Activated naive CD4-positive, alpha-beta T cell treated with anti-CD3 and anti-CD28 coated beads, Interleukin-2, amount 10 ng/mL, durations not matched to agents 7 days and 5 days (primary cell): ENCODE results near the gene RSF1.

Experiments
- CTCF ChIA-PET: fragments of 350-600 bp; sonication (Branson Sonifier 250); formaldehyde crosslinking; loops from one replicate; lab custom pipeline; 2021; ENCODE audit warnings: antibody characterized with exemption; lab: Charles Lee
- DNase-seq: peaks from one replicate; pipeline ENCODE4 v3.0.0-alpha.2; 2020
- H3K27ac Mint-ChIP-seq: one replicate; pipeline ENCODE4 v1.8.0; 2021; ENCODE audit warnings: mild to moderate bottlenecking, moderate library complexity, mixed read lengths
- H3K27me3 Mint-ChIP-seq: one replicate; pipeline ENCODE4 v1.8.0; 2021; ENCODE audit warnings: mild to moderate bottlenecking, mixed read lengths
- H3K36me3 Mint-ChIP-seq: one replicate; pipeline ENCODE4 v1.8.0; 2021; ENCODE audit warnings: mixed read lengths
- H3K4me1 Mint-ChIP-seq: one replicate; pipeline ENCODE4 v1.8.0; 2021; ENCODE audit warnings: mixed read lengths
- H3K4me3 Mint-ChIP-seq: one replicate; pipeline ENCODE4 v1.8.0; 2021; ENCODE audit warnings: mild to moderate bottlenecking, moderate library complexity, mixed read lengths
- H3K9me3 Mint-ChIP-seq: one replicate; pipeline ENCODE4 v1.8.0; 2021; ENCODE audit warnings: mixed read lengths

The RSF1 gene

DNA sequence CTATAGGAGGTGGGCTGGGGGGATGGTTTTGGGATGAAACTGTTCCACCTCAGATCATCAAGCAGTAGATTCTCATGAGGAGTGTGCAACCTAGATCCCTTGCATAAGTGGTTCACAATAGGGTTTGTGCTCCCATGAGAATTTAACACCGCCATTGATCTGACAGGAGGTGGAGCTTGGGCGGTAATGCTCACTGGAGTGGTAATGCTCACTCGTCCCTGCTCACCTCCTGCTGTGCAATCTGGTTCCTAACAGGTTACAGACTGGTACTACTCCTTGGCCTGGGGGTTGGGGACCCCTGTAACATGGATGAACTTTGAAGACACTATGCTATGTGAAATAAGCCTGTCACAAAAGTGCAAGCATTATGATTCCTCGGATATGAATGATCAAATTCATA is 95.9 kb downstream of the RSF1 start:
- no peak overlapping the region for H3K27ac Mint-ChIP-seq
- no peak for DNase-seq
- CTCF ChIA-PET, result no interaction called here
- no peaks in the 10 kb centered on the region for H3K27me3 Mint-ChIP-seq
- H3K4me3 Mint-ChIP-seq, result no peak overlapping the region
- peaks cover 30% of the 10 kb centered on the region for H3K36me3 Mint-ChIP-seq
- H3K9me3 Mint-ChIP-seq, result no peaks in the 10 kb centered on the region
- no peaks in the 10 kb centered on the region for H3K4me1 Mint-ChIP-seq

DNA sequence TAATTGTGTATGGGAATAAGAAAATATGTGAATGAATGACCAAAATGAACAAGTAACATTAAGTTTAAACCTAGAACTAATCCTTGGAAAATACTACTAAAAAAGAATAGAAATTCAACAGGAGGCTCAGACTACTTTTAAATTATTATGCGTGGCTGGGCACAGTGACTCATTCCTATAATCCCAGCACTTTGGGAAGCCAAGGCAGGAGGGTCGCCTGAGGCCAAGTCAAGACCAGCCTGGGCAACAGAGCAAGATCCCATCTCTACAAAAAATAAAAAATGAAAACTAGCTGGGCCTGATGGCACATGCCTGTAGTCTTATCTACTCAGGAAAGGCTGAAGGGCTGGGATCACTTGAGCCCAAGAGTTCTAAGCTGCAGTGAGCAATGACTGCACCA is 97.5 kb downstream of the RSF1 start:
- no peaks in the 10 kb centered on the region for H3K9me3 Mint-ChIP-seq
- CTCF ChIA-PET, result no interaction called here
- H3K27ac Mint-ChIP-seq, result no peak overlapping the region
- H3K36me3 Mint-ChIP-seq, result peaks cover 34% of the 10 kb centered on the region
- no peaks in the 10 kb centered on the region for H3K27me3 Mint-ChIP-seq
- H3K4me1 Mint-ChIP-seq, result no peaks in the 10 kb centered on the region
- DNase-seq, result no peak
- no peak overlapping the region for H3K4me3 Mint-ChIP-seq

DNA sequence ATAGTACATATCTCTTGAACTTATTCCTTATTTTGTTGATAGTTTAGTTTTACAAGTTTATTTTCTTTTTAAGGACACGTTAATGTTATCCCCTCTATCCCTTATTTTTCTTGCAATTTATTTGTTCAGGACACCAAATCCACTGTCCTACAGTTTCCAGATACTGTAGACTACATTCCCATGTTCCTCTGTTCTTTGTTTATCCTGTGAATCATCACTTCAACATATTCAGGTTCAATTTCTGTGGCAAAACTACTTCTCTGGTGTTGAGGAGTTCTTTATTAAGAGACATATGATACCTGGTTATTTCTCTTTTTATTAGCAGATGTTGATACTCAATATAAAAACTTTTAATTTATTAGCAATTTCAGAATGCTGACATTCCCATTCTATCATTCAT is 110.2 kb downstream of the RSF1 start:
- Mint-ChIP-seq H3K4me3 (no peak overlapping the region), H3K27me3 (no peaks in the 10 kb centered on the region), H3K36me3 (peaks cover 23% of the 10 kb centered on the region), H3K4me1 (peaks cover 5% of the 10 kb centered on the region), H3K9me3 (no peaks in the 10 kb centered on the region), H3K27ac (no peak overlapping the region)
- CTCF ChIA-PET, result no interaction called here
- no peak for DNase-seq

DNA sequence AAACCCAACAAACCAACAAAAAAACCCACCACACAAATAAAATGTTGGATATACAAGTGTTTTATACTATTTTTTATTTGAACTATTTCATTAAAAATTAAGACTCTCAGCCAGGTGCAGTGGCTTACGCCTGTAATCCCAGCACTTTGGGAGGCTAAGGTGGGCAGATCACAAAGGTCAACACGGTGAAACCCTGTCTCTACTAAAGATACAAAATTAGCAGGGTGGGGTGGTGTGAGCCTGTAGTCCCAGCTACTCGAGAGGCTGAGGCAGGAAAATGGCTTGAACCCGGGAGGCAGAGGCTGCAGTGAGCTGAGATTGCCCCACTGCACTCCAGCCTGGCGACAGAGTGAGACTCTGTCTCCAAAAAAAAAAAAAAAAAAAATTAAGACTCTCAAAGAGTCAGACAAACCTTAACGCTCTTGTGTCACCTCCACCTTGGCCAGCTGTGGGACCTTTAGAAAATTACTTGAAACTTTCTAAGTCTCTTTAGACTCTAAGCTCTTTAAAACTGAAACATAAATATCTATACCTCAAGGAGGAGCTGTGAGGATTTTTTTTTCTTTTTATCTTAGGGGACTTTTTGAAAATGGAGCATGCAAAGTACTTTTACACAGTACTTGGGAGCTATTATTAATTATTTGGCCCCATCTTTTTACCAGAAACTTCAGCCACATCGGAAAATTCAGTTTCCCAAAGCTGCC is 114.5 kb downstream of the RSF1 start:
- H3K27ac Mint-ChIP-seq, result no peak overlapping the region
- H3K4me1 Mint-ChIP-seq, result peaks cover 7% of the 10 kb centered on the region
- DNase-seq, result no peak

DNA sequence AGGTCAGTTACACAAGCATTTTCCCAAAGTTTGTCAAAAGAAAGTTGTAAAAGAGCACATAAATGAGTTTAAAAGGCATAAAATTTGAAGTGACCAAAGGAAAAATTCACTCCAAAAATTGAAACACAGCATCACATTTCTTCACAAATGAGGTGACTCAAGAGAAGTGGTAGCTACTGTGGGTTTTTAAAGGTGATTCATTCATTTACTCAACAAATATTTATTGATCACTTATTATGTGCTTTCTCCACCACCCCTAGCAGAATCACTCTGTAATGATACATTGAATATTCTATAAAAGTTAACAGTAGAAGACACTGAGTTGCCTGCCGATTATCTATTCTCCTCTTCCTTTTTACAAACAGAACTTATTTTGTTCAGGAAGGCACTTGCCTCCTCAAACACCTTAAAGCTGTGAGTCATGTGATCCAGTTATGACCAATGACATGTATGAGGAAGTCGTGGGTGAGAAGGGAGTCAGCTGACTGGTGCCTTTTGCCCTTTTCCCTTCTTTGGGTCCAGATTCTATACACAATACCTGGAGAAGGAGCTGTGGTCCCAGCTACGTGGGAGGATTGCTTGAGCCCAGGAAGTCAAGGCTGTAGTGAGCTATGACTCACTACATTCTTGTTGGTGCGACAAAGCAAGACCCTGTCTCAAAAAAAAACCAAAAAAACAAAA is 115.2 kb downstream of the RSF1 start:
- H3K27me3 Mint-ChIP-seq, result no peaks in the 10 kb centered on the region
- no peak for DNase-seq
- H3K4me1 Mint-ChIP-seq, result peaks cover 7% of the 10 kb centered on the region
- H3K27ac Mint-ChIP-seq, result peak overlapping the region; percentile 71
- H3K36me3 Mint-ChIP-seq, result peaks cover 32% of the 10 kb centered on the region
- H3K4me3 Mint-ChIP-seq, result no peak overlapping the region
- CTCF ChIA-PET, result interaction anchor here (1.2 kb wide), 1 partner anchor 86 kb away, joined by 3 read pairs; no protein-coding TSS in a partner anchor
- H3K9me3 Mint-ChIP-seq, result no peaks in the 10 kb centered on the region

More for the DNA sequence above, 114.5 kb downstream of the RSF1 start:
- Mint-ChIP-seq H3K4me3 (no peak overlapping the region), H3K9me3 (no peaks in the 10 kb centered on the region), H3K27me3 (no peaks in the 10 kb centered on the region), H3K36me3 (peaks cover 29% of the 10 kb centered on the region)
- CTCF ChIA-PET, result interaction anchor here (0.6 to 1.2 kb wide), 2 partner anchors 87 to 424 kb away, joined by 3 to 4 read pairs; no protein-coding TSS in a partner anchor

DNA sequence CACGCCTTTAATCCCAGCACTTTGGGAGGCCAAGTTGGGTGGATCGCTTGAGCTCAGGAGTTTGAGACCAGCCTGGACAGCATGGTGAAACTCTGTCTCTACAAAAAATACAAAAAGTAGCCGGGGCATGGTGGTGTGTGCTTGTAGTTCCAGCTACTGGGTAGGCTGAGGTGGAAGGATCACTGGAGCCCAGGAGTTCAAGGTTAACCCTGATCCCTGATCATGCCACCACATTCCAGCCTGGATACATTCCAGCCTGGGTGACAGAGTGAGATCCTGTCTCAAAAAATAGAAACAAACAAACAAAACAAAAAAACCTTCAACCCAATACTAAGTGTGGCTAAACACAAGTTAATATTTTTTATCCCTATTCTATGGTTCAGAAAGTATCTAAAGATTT is 116.5 kb downstream of the RSF1 start:
- Mint-ChIP-seq H3K36me3 (peaks cover 35% of the 10 kb centered on the region), H3K9me3 (no peaks in the 10 kb centered on the region), H3K4me1 (peaks cover 7% of the 10 kb centered on the region), H3K27me3 (no peaks in the 10 kb centered on the region), H3K27ac (no peak overlapping the region), H3K4me3 (no peak overlapping the region)
- DNase-seq, result no peak
- CTCF ChIA-PET, result no interaction called here

DNA sequence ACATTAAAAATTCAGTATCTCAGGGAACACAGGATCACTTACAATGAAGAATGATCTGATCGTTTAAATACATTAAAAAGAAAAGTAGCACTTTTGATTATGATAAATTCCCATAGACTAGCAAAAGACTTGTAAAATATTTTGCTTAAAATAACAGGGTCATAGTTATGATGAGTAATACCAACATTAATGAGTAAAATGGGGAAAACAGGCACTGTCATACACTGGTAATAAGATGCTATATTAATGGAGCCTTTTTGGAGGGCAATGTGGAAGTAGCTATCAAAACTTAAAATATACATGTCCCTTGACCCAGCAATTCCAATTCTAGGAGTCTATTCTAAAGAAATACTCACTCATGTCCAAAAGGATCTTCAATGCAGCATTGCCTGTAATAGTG is 121.1 kb downstream of the RSF1 start:
- H3K27ac Mint-ChIP-seq, result no peak overlapping the region
- no peaks in the 10 kb centered on the region for H3K4me1 Mint-ChIP-seq
- no peak overlapping the region for H3K4me3 Mint-ChIP-seq
- no peaks in the 10 kb centered on the region for H3K9me3 Mint-ChIP-seq
- DNase-seq, result no peak
- peaks cover 52% of the 10 kb centered on the region for H3K36me3 Mint-ChIP-seq
- CTCF ChIA-PET, result no interaction called here
- H3K27me3 Mint-ChIP-seq, result no peaks in the 10 kb centered on the region

DNA sequence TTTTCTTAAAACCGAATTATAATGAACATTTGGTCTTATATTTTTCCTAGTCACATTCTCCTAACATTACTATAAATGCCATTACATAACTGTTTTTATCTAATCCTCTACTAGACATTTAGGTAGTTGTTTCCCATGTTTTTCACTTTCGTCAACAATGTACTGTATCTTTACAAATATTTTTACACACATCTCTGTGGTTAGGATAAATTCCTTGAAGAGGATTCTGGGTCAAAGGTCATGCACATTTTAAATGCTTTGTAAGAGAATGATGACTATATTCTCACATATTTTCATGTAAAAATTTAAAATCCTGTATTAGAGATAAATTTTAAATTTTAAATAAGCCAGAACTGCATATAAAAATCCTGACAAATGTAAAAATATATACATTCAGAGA is 121.6 kb downstream of the RSF1 start:
- Mint-ChIP-seq H3K36me3 (peaks cover 50% of the 10 kb centered on the region), H3K4me3 (no peak overlapping the region), H3K27ac (no peak overlapping the region), H3K9me3 (no peaks in the 10 kb centered on the region), H3K4me1 (no peaks in the 10 kb centered on the region), H3K27me3 (no peaks in the 10 kb centered on the region)
- DNase-seq, result no peak
- CTCF ChIA-PET, result no interaction called here

DNA sequence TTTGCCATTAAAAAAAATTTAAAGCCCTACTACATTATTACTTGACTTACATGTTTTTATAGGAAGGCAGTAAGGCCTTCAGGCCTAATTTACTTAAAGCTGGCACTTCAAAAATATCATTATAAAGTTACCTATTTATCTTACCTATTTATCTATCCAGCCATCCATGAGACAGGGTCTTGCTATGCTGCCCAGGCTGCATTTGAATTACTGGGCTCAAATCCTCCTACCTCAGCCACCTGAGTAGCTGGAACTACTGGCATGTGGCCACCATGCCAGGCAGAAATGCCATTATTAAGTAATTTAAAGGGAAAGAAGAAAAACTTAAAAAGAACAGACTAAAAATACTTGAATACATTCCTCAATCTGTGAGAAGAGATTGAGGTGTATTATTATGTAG is 122.7 kb downstream of the RSF1 start:
- Mint-ChIP-seq H3K9me3 (no peaks in the 10 kb centered on the region), H3K36me3 (peaks cover 52% of the 10 kb centered on the region), H3K27ac (no peak overlapping the region), H3K4me3 (no peak overlapping the region), H3K27me3 (no peaks in the 10 kb centered on the region), H3K4me1 (no peaks in the 10 kb centered on the region)
- DNase-seq, result no peak
- CTCF ChIA-PET, result no interaction called here

DNA sequence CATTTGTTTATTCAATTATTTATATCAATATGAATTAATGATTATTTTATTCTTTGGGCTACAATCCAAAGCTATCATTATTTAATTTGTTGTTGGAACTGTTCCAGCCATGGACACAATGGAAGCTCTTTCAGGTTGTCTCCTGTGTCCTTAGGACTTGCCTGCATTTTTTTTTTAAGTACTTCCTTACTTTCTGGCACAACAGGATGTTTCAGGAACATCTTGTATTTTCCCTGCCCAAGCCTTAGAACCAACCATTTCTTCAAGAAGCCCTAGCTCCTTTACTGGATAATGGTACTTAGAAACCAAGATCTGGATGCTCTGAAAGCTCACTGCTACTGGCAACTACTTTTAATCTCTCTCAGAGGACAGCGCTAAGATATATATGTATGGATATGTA is 125.1 kb downstream of the RSF1 start:
- Mint-ChIP-seq H3K4me3 (no peak overlapping the region), H3K4me1 (no peaks in the 10 kb centered on the region), H3K9me3 (no peaks in the 10 kb centered on the region), H3K27ac (no peak overlapping the region), H3K36me3 (peaks cover 47% of the 10 kb centered on the region), H3K27me3 (no peaks in the 10 kb centered on the region)
- no peak for DNase-seq
- CTCF ChIA-PET, result no interaction called here

DNA sequence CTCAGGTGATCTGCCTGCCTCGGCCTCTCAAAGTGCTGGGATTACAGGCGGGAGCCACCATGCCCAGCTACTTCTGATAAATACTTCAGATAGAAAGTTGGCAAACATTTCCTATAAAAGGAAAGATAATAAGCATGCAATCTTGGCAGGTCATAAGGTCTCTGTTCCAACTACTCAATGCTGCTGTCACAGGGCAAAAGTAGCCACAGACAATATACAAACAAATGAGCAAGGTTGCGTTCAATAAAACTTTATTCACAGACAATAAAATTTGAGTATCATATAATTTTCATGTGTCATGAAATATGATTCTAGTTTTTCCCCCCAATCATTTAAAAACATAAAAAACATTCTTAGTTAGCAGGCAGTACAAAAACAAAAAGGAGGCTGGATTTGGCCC is 129.9 kb downstream of the RSF1 start:
- H3K36me3 Mint-ChIP-seq, result peaks cover 35% of the 10 kb centered on the region
- no peak for DNase-seq
- no peaks in the 10 kb centered on the region for H3K9me3 Mint-ChIP-seq

DNA sequence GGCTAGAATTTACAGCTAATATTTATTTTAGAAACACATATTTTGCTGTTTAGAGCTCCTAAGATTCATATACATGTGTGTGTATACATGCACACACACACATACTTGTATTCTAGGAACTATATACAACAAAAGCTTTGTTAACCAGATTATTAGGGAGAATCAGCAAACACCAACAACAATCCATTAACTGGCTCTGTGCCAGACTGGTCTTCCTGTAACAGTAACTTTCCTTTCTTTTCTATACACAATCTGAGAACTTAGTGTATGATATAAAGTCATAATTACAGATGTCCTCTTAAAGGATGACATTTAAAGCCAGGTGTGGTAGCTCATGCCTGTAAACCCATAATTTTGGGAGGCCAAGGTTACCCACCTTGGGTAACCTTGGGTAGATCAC is 133.4 kb downstream of the RSF1 start:
- no peaks in the 10 kb centered on the region for H3K4me1 Mint-ChIP-seq
- no peaks in the 10 kb centered on the region for H3K27me3 Mint-ChIP-seq
- DNase-seq, result no peak
- H3K27ac Mint-ChIP-seq, result no peak overlapping the region
- no peak overlapping the region for H3K4me3 Mint-ChIP-seq
- H3K36me3 Mint-ChIP-seq, result peaks cover 39% of the 10 kb centered on the region
- CTCF ChIA-PET, result interaction anchor here (0.8 kb wide), 1 partner anchor 28 kb away, joined by 6 read pairs; no protein-coding TSS in a partner anchor
- no peaks in the 10 kb centered on the region for H3K9me3 Mint-ChIP-seq

More for the DNA sequence above, 129.9 kb downstream of the RSF1 start:
- H3K27ac Mint-ChIP-seq, result no peak overlapping the region
- no peaks in the 10 kb centered on the region for H3K4me1 Mint-ChIP-seq
- H3K27me3 Mint-ChIP-seq, result no peaks in the 10 kb centered on the region
- H3K4me3 Mint-ChIP-seq, result no peak overlapping the region
- CTCF ChIA-PET, result no interaction called here

DNA sequence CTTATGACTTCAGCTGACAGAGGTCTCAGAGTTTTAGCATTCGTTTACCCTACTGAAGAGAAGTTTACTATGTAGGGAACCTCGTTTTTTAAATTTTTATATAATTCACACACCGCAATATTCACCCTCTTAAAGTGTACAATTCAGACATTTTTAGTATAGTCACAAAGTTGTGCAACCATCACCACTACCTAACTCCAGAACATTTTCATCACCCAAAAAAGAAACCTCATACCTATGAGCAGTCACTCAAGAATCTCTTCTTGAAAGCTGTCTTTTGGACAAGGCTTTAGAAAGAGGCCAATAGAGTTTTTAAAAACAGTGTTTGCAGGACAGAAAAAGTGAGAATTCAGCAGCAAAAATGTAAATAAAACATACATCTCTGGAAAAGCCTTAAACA is 143.4 kb downstream of the RSF1 start:
- no peak for DNase-seq
- CTCF ChIA-PET, result no interaction called here
- Mint-ChIP-seq H3K9me3 (no peaks in the 10 kb centered on the region), H3K4me1 (no peaks in the 10 kb centered on the region), H3K4me3 (no peak overlapping the region), H3K27ac (peak overlapping the region; percentile 9), H3K27me3 (no peaks in the 10 kb centered on the region), H3K36me3 (peaks cover 51% of the 10 kb centered on the region)

DNA sequence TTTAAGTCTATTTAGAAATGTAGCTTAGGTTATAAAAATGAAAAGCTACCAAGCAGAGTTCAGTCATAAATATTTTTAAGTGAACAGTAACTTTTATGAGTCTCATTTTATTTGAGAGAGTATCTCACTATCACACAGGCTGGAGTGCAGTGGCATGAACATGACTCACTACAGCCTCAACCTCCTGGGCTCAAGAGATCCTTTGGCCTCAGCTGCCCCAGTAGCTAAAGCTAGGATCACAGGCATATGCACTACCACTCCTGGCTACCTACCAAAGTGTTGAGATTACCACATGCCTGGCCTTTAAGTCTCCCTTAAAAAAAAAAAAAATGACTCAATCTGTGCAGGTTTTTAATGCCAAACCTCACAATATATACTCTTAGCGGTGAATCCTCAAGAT is 148.3 kb downstream of the RSF1 start:
- no peak for DNase-seq
- H3K4me1 Mint-ChIP-seq, result no peaks in the 10 kb centered on the region
- no peaks in the 10 kb centered on the region for H3K9me3 Mint-ChIP-seq
- peaks cover 60% of the 10 kb centered on the region for H3K36me3 Mint-ChIP-seq
- H3K27ac Mint-ChIP-seq, result no peak overlapping the region
- H3K4me3 Mint-ChIP-seq, result no peak overlapping the region
- no peaks in the 10 kb centered on the region for H3K27me3 Mint-ChIP-seq
- CTCF ChIA-PET, result no interaction called here

DNA sequence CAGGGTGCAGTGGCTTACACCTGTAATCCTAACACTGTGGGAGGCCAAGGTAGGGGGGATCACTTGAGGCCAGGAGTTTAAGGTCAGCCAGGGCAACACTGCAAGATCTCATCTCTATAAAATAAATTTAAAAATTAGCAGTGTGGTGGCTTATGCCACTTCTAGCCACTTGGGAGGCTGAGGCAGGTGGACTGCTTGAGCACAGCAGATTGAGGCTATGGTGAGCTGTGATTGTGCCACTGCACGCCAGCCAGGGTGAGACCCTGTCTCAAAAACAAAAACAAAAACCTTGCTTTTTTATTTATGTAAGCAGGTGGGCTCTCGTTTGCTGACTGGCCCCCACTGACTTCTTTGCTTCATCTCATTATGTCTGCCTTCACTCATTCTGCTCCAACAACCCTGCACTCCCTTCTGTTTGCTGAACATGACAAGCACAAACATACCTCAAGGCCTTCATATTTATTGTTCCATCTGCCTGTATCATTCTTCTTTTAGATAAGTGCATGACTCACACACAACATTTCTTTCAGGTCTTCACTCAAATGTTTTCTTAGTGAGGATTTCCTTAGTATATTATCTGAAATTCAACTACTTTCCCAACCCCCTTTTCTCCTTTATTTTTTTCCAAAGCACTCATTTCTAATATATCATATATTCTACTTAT is 150.5 kb downstream of the RSF1 start:
- H3K27ac Mint-ChIP-seq, result no peak overlapping the region
- H3K4me3 Mint-ChIP-seq, result no peak overlapping the region
- CTCF ChIA-PET, result no interaction called here
- DNase-seq, result no peak
- H3K4me1 Mint-ChIP-seq, result no peaks in the 10 kb centered on the region
- H3K36me3 Mint-ChIP-seq, result peaks cover 53% of the 10 kb centered on the region
- no peaks in the 10 kb centered on the region for H3K27me3 Mint-ChIP-seq
- H3K9me3 Mint-ChIP-seq, result no peaks in the 10 kb centered on the region
